GM12874 (cell line): Measurements from ENCODE around the gene JKAMP.
A peak's percentile ranks its signal among the peaks of the same experiment; 100 is the strongest.

ENCODE experiments used
- CTCF ChIP-seq: IDR thresholded peaks from 2 replicates; pipeline ENCODE4 v1.5.1; 2011; ENCODE audit warnings: low read depth, mild to moderate bottlenecking, control low read depth, low read length, moderate library complexity; ENCODE audit not compliant: insufficient read depth

JKAMP gene

GRCh38 chr14:59483819-59484638, at the start of gene JKAMP, which contains the start of gene L3HYPDH:
TSS of gene JKAMP (plus strand) at chr14:59484517. CDS start at chr14:59484590, 73 bp downstream.
TSS of gene L3HYPDH (minus strand) at chr14:59484408. CDS start at chr14:59484316, 92 bp downstream.
- TF ChIP-seq CTCF = peak; percentile 55

- no peak for TF ChIP-seq CTCF
These were observed 49.2 kb upstream of the JKAMP start for GRCh38 chr14:59435101-59435500.

- TF ChIP-seq CTCF = no peak
These were observed 48.3 kb upstream of the JKAMP start for GRCh38 chr14:59435987-59436386.

GRCh38 chr14:59438195-59438647, 46.1 kb upstream of the JKAMP start:
- TF ChIP-seq CTCF = no peak

GRCh38 chr14:59439256-59439965, 44.9 kb upstream of the JKAMP start:
- no peak for TF ChIP-seq CTCF

- TF ChIP-seq CTCF = no peak
These were observed 33.6 kb upstream of the JKAMP start for GRCh38 chr14:59450716-59451115.

GRCh38 chr14:59451849-59452248, 32.5 kb upstream of the JKAMP start:
- no peak for TF ChIP-seq CTCF
